GM21723 (cell line): ENCODE results near the gene EEPD1.

Experiments used
- ATAC-seq: cut with Tn5 transposase; IDR thresholded peaks from one replicate; pipeline ENCODE4 v1.9.1; 2021; ENCODE audit warnings: mild to moderate bottlenecking, moderate library complexity; ENCODE audit not compliant: unreplicated experiment

The EEPD1 gene

GRCh38 chr7:36297364-36298009, 144.4 kb downstream of the EEPD1 start:
- no peak for ATAC-seq

- ATAC-seq: no peak
Measured at GRCh38 chr7:36298106-36298505, 145.1 kb downstream of the EEPD1 start.

GRCh38 chr7:36299223-36299774, 146.2 kb downstream of the EEPD1 start:
- no peak for ATAC-seq

DNA sequence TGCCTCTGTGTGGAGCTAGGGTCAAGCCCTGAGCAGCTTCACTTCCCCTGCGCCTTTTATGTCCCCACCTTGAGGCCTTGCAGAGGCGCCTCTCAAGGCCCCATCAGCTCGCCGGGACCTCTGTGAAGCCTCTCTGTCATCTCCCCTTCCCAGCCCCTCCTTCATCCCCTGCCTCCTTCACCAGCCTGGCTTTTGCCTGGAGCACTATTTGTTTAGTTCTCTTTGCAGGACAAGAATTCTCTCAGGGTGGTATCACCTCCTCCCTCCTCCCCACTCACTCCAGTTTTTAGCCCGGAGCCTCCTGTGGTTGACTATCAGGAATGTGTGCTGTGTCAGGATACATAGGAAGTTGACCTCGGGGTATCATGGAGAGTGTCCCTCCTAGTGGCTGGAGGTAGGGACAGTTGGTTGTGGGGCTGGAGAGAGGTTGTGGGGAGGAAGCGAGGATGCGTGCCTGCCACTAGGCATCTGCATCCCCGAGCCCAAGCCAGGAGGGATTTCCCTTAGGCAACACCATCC, 146.8 kb downstream of the EEPD1 start:
- no peak for ATAC-seq

GRCh38 chr7:36300696-36301350, 147.8 kb downstream of the EEPD1 start:
- ATAC-seq: no peak

GRCh38 chr7:36301914-36302771, 149.1 kb downstream of the EEPD1 start:
- no peak for ATAC-seq

DNA sequence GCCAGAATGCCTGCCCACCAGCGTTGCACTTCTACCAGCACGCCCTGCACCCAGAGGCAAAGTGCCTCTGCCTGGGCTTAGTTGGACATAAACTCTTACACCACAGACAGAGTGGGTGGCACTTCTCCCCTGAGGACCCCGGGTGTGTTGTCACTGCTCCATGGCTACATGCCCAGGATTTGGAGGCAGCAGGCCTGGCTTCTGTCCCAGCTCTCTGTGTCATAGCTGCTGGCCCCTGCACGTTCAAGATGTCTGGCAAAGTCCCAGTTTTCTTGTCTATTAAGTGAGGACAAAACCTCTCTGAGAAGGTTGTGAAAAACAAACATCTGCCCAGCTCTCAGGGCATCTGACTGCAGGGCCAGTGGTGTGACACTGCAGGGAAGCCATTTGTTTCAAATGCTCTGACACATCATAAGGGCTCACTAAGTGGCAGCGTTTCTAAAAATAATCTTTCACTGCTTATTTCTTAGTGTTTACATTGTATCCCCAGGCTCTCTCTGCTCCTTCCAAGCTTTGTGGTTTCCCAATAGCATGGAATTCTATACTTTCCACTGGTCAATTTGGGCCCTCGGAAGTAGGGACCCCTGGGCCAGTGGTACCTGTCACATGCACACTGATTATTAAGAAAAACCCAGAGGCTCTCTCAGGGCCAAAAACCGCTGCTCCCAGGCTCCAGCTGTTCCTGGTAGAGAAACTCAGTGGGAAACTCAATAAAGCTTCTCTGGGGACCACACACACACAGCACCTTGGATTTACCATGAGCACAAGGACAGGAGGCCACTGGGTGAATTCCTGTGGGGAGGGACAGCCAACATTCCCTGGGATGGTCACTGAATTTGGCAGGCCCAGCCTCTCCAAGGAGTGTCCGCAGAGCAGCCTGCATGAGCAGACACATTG, 150.4 kb downstream of the EEPD1 start:
- ATAC-seq: no peak

GRCh38 chr7:36304099-36304425, 151.0 kb downstream of the EEPD1 start:
- no peak for ATAC-seq

- no peak for ATAC-seq
Measured at GRCh38 chr7:36305226-36305625, 152.2 kb downstream of the EEPD1 start.

- no peak for ATAC-seq
Measured at GRCh38 chr7:36305648-36306047, 152.6 kb downstream of the EEPD1 start.

DNA sequence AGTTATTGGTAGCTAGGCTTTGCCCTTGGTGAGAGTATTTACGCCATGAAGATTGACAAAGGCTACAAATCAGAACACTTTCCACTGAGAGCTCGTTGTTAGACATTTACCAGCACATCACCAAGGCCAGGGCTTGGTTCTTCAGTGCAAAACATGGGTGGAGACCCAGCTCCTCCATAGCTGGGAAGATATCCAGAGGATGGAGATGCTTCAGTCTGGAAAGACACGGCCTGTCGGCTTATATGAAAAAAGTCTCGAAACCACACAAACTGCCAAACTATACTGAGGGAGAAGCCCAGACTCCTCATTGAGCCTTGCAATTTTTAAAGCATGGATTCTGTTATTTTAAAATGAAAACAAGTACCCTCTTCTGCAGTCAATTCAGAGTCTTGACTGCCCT, 153.2 kb downstream of the EEPD1 start:
- no peak for ATAC-seq

DNA sequence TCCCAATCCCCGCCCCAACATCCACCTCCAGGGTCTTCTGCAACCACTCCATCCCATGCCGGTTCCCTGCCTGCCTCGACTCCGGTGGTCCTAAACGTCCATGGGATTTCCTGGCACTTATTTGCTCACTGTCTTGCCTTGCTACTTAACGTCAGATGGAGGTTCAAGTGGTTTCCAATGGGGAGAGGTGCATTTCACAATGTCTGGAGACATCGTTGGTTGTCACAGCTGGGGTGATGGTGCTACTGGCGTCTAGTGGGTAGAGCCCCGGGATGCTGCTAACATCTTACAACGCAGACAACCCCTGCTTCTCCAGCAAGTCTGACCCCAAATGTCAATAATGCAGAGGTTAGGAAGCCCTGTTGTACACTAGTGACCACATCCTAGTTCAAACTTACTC, 153.7 kb downstream of the EEPD1 start:
- no peak for ATAC-seq

GRCh38 chr7:36308031-36308430, 155.0 kb downstream of the EEPD1 start:
- ATAC-seq: no peak

GRCh38 chr7:36309301-36309700, 156.2 kb downstream of the EEPD1 start:
- no peak for ATAC-seq

GRCh38 chr7:36309716-36310115, 156.7 kb downstream of the EEPD1 start:
- ATAC-seq: no peak

GRCh38 chr7:36310897-36311296, 157.8 kb downstream of the EEPD1 start:
- no peak for ATAC-seq

DNA sequence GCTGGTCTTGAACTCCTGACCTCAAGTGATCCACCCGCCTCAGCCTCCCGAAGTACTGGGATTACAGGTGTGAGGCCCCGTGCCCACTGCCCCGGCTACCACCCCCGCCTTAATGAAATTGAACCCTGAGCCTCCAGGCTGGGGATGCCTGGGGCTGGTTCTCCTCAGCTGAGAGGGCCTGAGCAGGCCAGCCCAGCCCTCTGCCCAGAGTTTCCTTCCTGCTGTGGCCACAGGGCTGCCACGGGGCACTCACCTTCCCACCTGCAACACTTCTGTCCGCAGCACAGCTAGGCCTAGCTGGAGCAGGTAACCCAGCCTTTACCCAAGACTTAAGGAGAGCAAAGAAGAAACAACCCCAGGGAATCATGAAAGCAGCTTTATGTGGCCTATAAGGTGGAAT, 158.5 kb downstream of the EEPD1 start:
- no peak for ATAC-seq

GRCh38 chr7:36312064-36312914, 159.2 kb downstream of the EEPD1 start:
- ATAC-seq: no peak

- no peak for ATAC-seq
Measured at GRCh38 chr7:36312915-36313334, 159.9 kb downstream of the EEPD1 start.

DNA sequence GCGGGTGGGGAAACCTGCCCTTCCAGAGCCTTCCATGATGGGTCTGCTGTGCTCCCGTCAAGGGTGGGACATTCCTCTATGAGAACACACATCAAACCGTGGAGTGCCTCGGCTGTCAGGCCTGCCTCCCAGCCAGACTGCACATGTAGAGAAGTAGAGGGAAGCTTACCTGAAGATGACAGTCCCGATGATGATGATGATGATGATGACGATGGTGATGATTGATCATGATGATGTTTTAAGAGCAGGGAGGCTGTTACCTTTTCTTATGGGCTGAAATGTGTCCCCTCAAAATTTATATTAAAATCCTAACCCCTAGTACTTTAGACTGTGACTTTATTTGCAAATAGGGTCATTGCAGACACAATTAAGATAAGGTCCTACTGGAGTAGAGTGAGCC, 160.6 kb downstream of the EEPD1 start:
- no peak for ATAC-seq
